Muscle layer of duodenum (tissue), 2 donors: ENCODE measurements around the gene CIB4.

Source experiments
- H3K27ac ChIP-seq: one replicate; pipeline ENCODE4 v1.7.0; 2013; ENCODE audit warnings: mild to moderate bottlenecking, low read length
- H3K27me3 ChIP-seq: one replicate; pipeline ENCODE4 v1.7.0; 2013; ENCODE audit warnings: low read depth, mild to moderate bottlenecking, control low read depth, low read length
- H3K36me3 ChIP-seq, 2 donors: one replicate each; pipeline ENCODE4 v1.7.0; 2013; ENCODE audit warnings: low read length in 2 of 2, control low read depth in 1 of 2, mild to moderate bottlenecking in 1 of 2; ENCODE audit not compliant: insufficient read depth in 2 of 2, control insufficient read depth in 1 of 2
- H3K4me1 ChIP-seq, 2 donors: one replicate each; pipeline ENCODE4 v1.7.0; 2013; ENCODE audit warnings: low read length in 2 of 2, mild to moderate bottlenecking in 2 of 2, control low read depth in 1 of 2, moderate library complexity in 1 of 2; ENCODE audit not compliant: insufficient read depth in 2 of 2, control insufficient read depth in 1 of 2
- H3K4me3 ChIP-seq, 2 donors: one replicate each; pipeline ENCODE4 v1.7.0; 2013; ENCODE audit warnings: low read length in 2 of 2, low read depth in 1 of 2, mild to moderate bottlenecking in 1 of 2
- H3K9me3 ChIP-seq, 2 donors: one replicate each; pipeline ENCODE4 v1.7.0; 2013; ENCODE audit warnings: low read length in 2 of 2, control low read depth in 1 of 2, mild to moderate bottlenecking in 1 of 2; ENCODE audit not compliant: control insufficient read depth in 1 of 2
- donor health status: healthy.

The CIB4 gene

GRCh38 chr2:26542676-26543505 is 98.3 kb downstream of the CIB4 start:
- no peaks in the 10 kb centered on the region for H3K4me1 ChIP-seq
- H3K36me3 ChIP-seq, result no peaks in the 10 kb centered on the region
- H3K27ac ChIP-seq, result no peak overlapping the region
- no peak overlapping the region for H3K4me3 ChIP-seq
- H3K27me3 ChIP-seq, result no peaks in the 10 kb centered on the region
- H3K9me3 ChIP-seq, result no peaks in the 10 kb centered on the region

DNA sequence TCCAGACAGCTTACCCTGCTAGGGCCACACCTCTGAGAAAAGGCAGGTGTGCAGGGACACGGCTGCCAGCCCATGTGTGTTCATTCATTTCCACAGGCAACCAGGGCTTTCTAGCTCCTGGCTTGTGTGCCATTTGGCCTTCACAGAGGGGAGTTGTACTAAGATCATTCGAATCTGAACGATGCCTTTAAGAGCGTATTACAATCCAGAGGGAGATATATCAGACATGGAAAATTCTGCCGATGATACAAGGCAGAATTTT is 99.0 kb downstream of the CIB4 start:
- no peaks in the 10 kb centered on the region for H3K36me3 ChIP-seq
- H3K27ac ChIP-seq, result no peak overlapping the region
- H3K9me3 ChIP-seq, result no peaks in the 10 kb centered on the region
- no peak overlapping the region for H3K4me3 ChIP-seq
- H3K27me3 ChIP-seq, result no peaks in the 10 kb centered on the region
- H3K4me1 ChIP-seq, result no peaks in the 10 kb centered on the region

- Histone ChIP-seq H3K9me3 (no peaks in the 10 kb centered on the region), H3K27ac (no peak overlapping the region), H3K4me1 (no peaks in the 10 kb centered on the region), H3K4me3 (no peak overlapping the region), H3K36me3 (no peaks in the 10 kb centered on the region), H3K27me3 (no peaks in the 10 kb centered on the region)
Measured at GRCh38 chr2:26541401-26542193, 99.6 kb downstream of the CIB4 start.

DNA sequence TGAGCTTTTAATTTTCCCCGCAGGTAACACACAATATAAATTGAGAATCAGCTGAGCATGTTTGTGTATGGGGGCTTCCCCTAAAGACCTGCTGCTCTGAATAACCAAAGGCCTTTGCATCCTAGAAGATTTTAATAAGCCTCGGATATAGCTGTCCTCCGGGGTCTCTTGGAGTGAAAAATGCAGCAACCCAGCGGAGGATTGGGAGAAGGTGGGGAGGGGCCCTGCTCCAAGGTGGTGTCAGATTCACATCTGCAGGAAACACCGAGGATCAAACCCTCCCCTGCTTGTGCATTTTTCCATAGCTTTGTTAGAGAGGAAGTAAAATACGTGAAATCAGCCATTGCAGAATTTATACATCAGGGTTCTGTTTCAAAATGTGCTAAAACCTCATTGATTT is 100.2 kb downstream of the CIB4 start:
- no peaks in the 10 kb centered on the region for H3K27me3 ChIP-seq
- H3K9me3 ChIP-seq, result no peaks in the 10 kb centered on the region
- H3K4me3 ChIP-seq, result no peak overlapping the region
- H3K36me3 ChIP-seq, result no peaks in the 10 kb centered on the region
- no peak overlapping the region for H3K27ac ChIP-seq
- no peaks in the 10 kb centered on the region for H3K4me1 ChIP-seq

- Histone ChIP-seq H3K36me3 (no peaks in the 10 kb centered on the region), H3K4me1 (no peaks in the 10 kb centered on the region), H3K9me3 (no peaks in the 10 kb centered on the region), H3K4me3 (no peak overlapping the region), H3K27ac (no peak overlapping the region), H3K27me3 (no peaks in the 10 kb centered on the region)
Measured at GRCh38 chr2:26540306-26540705, 100.9 kb downstream of the CIB4 start.

GRCh38 chr2:26537826-26538475 is 103.2 kb downstream of the CIB4 start:
- H3K27me3 ChIP-seq, result no peaks in the 10 kb centered on the region
- no peaks in the 10 kb centered on the region for H3K36me3 ChIP-seq
- no peak overlapping the region for H3K27ac ChIP-seq
- H3K9me3 ChIP-seq, result no peaks in the 10 kb centered on the region
- H3K4me1 ChIP-seq, result no peaks in the 10 kb centered on the region
- no peak overlapping the region for H3K4me3 ChIP-seq

GRCh38 chr2:26537069-26537825 is 103.9 kb downstream of the CIB4 start:
- no peak overlapping the region for H3K27ac ChIP-seq
- no peak overlapping the region for H3K4me3 ChIP-seq
- H3K27me3 ChIP-seq, result no peaks in the 10 kb centered on the region
- H3K4me1 ChIP-seq, result no peaks in the 10 kb centered on the region
- H3K36me3 ChIP-seq, result no peaks in the 10 kb centered on the region
- no peaks in the 10 kb centered on the region for H3K9me3 ChIP-seq

GRCh38 chr2:26536371-26537068 is 104.6 kb downstream of the CIB4 start:
- no peaks in the 10 kb centered on the region for H3K27me3 ChIP-seq
- no peak overlapping the region for H3K27ac ChIP-seq
- no peak overlapping the region for H3K4me3 ChIP-seq
- no peaks in the 10 kb centered on the region for H3K36me3 ChIP-seq
- H3K4me1 ChIP-seq, result no peaks in the 10 kb centered on the region
- no peaks in the 10 kb centered on the region for H3K9me3 ChIP-seq

GRCh38 chr2:26535663-26536275 is 105.4 kb downstream of the CIB4 start:
- H3K9me3 ChIP-seq, result no peaks in the 10 kb centered on the region
- H3K4me3 ChIP-seq, result no peak overlapping the region
- H3K27me3 ChIP-seq, result no peaks in the 10 kb centered on the region
- no peak overlapping the region for H3K27ac ChIP-seq
- no peaks in the 10 kb centered on the region for H3K36me3 ChIP-seq
- H3K4me1 ChIP-seq, result no peaks in the 10 kb centered on the region

GRCh38 chr2:26534865-26535662 is 106.1 kb downstream of the CIB4 start:
- no peak overlapping the region for H3K27ac ChIP-seq
- H3K9me3 ChIP-seq, result no peaks in the 10 kb centered on the region
- H3K4me3 ChIP-seq, result no peak overlapping the region
- H3K27me3 ChIP-seq, result no peaks in the 10 kb centered on the region
- no peaks in the 10 kb centered on the region for H3K36me3 ChIP-seq
- no peaks in the 10 kb centered on the region for H3K4me1 ChIP-seq
